Bronchial epithelial cell (primary cell): Measurements from ENCODE around the gene PRKG1. TPM values are rescaled to one million over a fixed set of nuclear protein-coding genes. Genes with fewer than 3 reads are reported as not detected.
A peak's percentile ranks its signal among the peaks of the same experiment; 100 is the strongest.

Experiments used
- DNase-seq: peaks from one replicate; pipeline ENCODE4 v3.0.0-alpha.2; 2010; ENCODE audit warnings: low read depth
- FAIRE-seq: peaks from 2 replicates; lab custom pipeline; 2011; peaks lifted over from hg19 to GRCh38; lab: Jason Lieb, UNC
- H3K27me3 ChIP-seq: 2 replicates; pipeline ENCODE4 v1.5.1; 2011; ENCODE audit warnings: low read length; ENCODE audit not compliant: control insufficient read depth, insufficient read depth
- H3K36me3 ChIP-seq: 2 replicates; pipeline ENCODE4 v1.5.1; 2011; ENCODE audit warnings: low read length; ENCODE audit not compliant: control insufficient read depth, insufficient read depth
- H3K4me3 ChIP-seq: 2 replicates; pipeline ENCODE4 v1.5.1; 2011; ENCODE audit warnings: mild to moderate bottlenecking, low read depth, low read length, control low read depth
- total RNA-seq: library from RNA; depleted of rRNA; stranded (reverse); fragments of >200 nt; gene quantifications from 2 replicates; pipeline ENCODE4 v1.2.1, GENCODE V29; 2014
- TF ChIP-seq, protein P1 (sequence below): IDR thresholded peaks from 2 replicates; pipeline ENCODE4 v1.5.1; 2011; ENCODE audit warnings: mild to moderate bottlenecking, moderate library complexity, low read length, control low read depth, inconsistent platforms; ENCODE audit not compliant: insufficient read depth, severe bottlenecking

Gene PRKG1
- total RNA-seq, 1 donor from 2014 or later: 0.26 TPM

DNA sequence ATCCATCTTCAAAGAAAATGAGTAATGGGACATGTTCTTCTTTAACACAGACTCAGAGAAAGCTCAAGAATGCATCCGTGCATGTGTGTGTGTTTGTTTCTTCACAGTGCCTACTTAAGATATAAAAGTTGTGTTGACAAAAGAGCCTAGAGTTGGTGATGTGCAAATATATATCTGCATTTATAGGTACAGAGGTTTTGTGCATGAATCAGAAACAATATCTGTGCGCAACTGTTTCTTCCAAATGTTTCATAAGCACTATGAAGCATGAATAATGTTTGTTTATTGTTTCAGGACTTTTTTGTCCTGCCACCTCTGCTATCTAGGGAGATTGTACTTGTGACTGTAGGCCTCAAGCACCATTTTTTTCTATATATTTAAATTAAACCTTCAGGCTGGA, 395.4 kb downstream of the PRKG1 start:
- FAIRE-seq (no peak), DNase-seq (peak; percentile 5)
- H3K27me3 ChIP-seq: no peaks in the 10 kb centered on the region
- H3K36me3 ChIP-seq: no peaks in the 10 kb centered on the region
- H3K4me3 ChIP-seq: no peak overlapping the region
- TF ChIP-seq, protein P1, sequence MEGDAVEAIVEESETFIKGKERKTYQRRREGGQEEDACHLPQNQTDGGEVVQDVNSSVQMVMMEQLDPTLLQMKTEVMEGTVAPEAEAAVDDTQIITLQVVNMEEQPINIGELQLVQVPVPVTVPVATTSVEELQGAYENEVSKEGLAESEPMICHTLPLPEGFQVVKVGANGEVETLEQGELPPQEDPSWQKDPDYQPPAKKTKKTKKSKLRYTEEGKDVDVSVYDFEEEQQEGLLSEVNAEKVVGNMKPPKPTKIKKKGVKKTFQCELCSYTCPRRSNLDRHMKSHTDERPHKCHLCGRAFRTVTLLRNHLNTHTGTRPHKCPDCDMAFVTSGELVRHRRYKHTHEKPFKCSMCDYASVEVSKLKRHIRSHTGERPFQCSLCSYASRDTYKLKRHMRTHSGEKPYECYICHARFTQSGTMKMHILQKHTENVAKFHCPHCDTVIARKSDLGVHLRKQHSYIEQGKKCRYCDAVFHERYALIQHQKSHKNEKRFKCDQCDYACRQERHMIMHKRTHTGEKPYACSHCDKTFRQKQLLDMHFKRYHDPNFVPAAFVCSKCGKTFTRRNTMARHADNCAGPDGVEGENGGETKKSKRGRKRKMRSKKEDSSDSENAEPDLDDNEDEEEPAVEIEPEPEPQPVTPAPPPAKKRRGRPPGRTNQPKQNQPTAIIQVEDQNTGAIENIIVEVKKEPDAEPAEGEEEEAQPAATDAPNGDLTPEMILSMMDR: no peak

DNA sequence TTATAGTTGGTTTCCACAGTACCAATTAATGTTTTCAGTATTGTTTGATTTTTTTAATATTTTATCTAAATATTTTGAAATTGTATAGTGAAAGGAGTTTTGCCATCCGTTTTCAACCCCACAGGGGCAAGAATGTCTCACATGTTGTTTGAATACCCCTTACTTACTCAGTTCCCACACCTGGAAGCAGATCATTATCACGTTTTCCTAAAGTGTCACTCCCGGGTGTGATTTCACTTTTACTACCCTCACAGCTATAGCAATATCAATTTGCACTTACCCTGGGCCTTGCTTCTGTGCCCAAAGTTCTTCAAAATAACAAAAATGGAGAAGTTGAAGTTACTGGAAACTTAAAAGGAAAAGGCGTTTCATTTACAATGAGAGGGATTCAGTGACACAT, 397.0 kb downstream of the PRKG1 start:
- Histone ChIP-seq H3K36me3 (no peaks in the 10 kb centered on the region), H3K27me3 (no peaks in the 10 kb centered on the region), H3K4me3 (no peak overlapping the region)
- TF ChIP-seq, protein P1: no peak
- FAIRE-seq (no peak), DNase-seq (no peak)

DNA sequence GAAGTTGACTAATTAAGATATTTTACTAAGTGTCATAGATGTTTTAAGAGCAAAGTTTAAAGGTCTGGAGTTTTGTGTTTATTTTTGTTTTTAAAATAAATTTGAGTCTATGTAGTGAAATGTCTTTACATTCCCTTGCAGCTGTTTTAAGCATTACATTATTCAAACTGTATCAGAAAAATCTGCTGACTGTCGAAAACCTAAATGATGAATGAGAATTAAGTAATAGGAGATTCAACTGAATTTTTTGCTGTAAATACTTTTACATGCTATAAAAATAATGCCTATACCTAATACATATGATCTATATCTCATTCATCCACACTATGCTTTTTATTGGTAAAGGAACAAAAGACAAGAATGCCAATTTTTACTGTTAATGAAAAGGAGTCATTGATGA, 397.9 kb downstream of the PRKG1 start:
- Histone ChIP-seq H3K4me3 (no peak overlapping the region), H3K36me3 (no peaks in the 10 kb centered on the region), H3K27me3 (no peaks in the 10 kb centered on the region)
- TF ChIP-seq, protein P1: no peak
- DNase-seq (no peak), FAIRE-seq (no peak)

DNA sequence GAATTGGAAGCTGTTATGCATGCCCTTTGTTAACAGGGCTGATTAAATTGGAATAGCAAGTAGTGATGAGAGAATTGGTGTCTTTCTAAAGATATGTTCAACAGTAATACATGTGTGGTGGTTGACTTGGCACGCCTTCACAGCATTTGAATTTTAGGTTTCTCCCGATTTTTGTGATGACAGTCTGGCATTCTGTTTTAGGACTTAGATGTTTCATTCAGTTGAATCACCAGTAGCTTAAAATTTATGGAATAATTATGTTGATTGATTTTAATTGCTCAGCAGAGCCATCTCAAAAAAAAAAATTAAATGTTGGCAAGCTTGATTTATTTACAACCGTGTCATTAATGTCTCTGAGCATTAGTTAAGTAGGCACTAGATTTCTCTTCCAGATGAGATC, 405.4 kb downstream of the PRKG1 start:
- Histone ChIP-seq H3K4me3 (no peak overlapping the region), H3K27me3 (no peaks in the 10 kb centered on the region), H3K36me3 (no peaks in the 10 kb centered on the region)
- FAIRE-seq: no peak
- TF ChIP-seq, protein P1: no peak
- DNase-seq: no peak

DNA sequence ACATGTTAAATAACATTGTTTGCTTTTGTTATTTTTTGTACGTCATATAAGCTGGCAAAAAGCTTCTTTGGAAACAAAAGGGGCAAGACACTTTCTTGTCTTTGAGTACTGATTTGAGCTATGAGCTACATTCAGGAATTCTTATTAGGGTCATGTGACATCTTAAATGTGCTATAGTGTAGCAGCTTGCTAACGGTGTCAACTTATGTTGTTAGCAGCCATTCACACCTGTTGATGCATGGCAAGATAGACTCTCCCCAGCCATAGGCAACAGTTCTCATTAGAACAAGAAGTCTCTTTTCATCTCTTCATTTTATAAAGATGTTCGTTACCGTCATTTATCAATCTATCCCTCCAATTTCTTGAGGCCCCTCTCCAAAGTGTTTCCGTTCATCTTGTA, 411.4 kb downstream of the PRKG1 start:
- Histone ChIP-seq H3K4me3 (no peak overlapping the region), H3K36me3 (no peaks in the 10 kb centered on the region), H3K27me3 (no peaks in the 10 kb centered on the region)
- DNase-seq (no peak), FAIRE-seq (no peak)
- TF ChIP-seq, protein P1: no peak

DNA sequence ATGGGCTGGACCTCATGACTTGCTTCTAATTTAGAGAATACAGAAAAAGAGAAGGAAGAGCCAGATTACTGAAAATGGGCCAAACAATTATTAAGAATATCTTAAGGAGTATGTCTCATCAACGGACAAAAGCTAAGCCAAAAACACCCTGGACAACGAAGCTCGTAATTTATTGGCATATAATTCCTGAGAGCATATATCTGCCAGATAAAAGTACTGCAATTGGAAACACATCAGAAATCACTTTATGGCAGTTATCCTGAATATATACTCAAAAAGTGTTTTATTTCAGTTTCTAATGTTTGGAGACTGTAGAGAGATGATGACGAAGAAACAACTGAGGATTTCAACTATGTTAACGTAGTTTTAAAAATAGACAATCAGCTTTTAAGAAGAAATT, 413.3 kb downstream of the PRKG1 start:
- Histone ChIP-seq H3K27me3 (no peaks in the 10 kb centered on the region), H3K4me3 (no peak overlapping the region), H3K36me3 (no peaks in the 10 kb centered on the region)
- FAIRE-seq (no peak), DNase-seq (no peak)
- TF ChIP-seq, protein P1: no peak
